ENCODE data around the gene RNASE2. TPM values are rescaled to one million over a fixed set of nuclear protein-coding genes. Genes with fewer than 3 reads are reported as not detected.

Gene RNASE2
- not detected in 2 replicates for total RNA-seq

DNA sequence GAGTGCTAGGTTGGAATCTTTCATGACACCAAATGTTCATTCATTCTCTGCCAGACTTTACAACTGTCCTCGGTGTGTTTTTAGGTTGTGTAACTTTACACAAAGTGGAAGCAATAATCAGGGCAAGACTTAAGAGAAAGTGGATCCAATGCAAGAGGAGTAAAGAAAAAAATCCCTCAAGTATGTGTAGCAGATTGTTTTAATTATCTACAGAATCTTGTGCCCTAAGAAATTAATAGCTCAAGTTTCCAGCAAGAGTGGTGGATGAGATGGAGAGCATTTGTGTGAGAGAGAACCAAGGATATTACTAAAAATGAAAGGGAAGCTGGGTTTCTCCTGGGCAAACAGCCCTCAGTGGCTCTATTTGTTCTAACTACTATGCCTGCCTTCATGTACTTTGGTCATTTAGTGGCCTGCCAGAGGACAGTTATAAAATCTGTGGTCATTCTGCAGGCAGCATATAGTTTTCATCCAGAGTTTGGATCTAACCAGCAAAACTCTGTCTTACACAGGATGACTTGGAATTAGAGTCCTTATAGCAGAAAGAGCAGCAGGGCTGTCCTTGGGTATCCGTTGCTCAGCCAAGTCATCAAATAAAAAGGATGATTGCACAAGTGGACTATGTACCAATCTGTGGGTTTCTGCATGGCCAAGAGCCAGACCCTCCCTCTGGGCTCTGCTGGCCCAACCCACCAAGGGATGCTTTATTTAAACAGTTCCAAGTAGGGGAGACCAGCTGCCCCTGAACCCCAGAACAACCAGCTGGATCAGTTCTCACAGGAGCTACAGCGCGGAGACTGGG, at the start of gene RNASE2:
Gene RNASE2 (plus strand): TSS at position 752 of the 802 bp plus-strand sequence. CDS start 285 bp downstream, outside the sequence.

DNA sequence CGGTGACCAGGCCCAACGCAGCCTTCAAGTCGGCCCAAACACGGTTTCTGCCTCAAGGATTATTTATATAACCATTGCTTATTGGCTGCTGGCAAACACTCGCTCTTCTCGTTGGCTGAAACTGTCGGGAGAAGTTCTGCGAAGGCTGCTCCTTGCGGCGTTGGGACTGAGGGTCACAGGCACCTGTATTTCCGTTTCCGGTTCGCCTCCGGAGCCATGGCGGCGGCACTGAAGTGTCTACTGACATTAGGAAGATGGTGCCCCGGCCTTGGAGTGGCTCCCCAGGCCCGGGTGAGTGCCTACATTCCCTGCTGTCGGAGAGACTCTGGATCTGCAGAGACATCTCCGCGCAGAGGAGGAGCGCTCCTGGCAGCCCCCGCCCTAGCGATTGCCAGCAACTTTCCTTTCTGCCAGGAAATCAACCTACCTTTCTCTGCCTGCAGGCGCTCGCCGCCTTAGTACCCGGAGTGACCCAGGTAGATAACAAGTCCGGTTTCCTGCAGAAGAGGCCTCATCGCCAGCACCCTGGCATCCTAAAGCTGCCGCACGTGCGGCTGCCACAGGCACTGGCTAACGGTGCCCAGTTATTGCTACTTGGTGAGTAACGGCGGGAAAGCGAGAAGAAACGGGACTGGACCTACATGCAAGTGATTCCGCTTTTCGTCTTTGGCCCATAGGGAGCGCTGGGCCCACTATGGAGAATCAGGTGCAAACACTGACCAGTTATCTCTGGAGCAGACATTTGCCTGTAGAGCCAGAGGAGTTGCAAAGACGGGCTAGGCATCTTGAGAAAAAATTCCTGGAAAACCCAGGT, 34.7 kb downstream of the RNASE2 start, which contains the start of gene METTL17:
Gene METTL17 (plus strand): TSS at position 194 of the 814 bp plus-strand sequence. CDS start 23 bp downstream, at position 217.

DNA sequence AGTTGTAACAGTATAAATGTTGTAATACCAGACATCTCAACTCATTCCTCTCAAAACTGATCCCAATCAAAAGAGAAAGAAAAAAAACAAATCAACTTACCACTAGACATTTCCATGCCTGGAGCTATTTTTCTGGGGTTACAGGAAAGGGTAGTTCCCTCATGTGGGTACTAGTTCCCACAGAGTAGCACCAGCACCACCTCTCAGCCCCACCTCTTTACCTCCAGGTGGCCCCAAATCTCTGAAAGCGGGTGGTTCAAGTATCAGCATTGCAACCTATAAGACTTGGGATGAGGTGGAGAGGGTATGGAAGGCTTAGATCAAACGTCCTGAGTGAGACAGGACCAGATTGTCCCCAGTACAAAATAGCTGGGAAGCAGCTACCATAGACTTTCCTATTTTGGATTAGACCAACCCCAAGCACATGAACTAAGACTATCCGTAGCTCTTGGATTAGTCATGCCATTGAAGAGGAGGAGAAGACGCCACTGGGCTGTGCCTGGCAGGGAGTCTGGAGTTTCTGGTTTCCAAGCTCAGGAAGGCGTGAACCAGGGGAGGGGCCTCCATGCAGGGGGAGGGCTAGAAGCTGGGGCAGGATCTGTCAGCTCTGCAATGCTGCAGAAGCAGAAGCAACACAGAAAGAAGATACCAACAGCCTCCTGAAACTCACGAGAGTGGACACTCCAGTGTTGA, 43.5 kb downstream of the RNASE2 start, which contains the start of gene SLC39A2:
Gene SLC39A2 (plus strand): TSS at position 620 of the 693 bp plus-strand sequence. CDS start 154 bp downstream, outside the sequence.

Other genes with a start within 250 kb of the RNASE2 start
- not detected in 2 replicates for gene EDDM3A, start 209.6 kb upstream of the RNASE2 start, total RNA-seq
- not detected in 2 replicates for gene EDDM3B, start 187.1 kb upstream of the RNASE2 start, total RNA-seq
- not detected in 2 replicates for gene RNASE6, start 174.2 kb upstream of the RNASE2 start, total RNA-seq
- gene RNASE1, start 152.6 kb upstream of the RNASE2 start, total RNA-seq, result 0.16 TPM in 1 of 2 replicates, not detected in the other
- 0.16 TPM in 1 of 2 replicates, not detected in the other for gene RNASE3, start 64.1 kb upstream of the RNASE2 start, total RNA-seq
- 19.1 and 25.4 TPM in 2 replicates for gene METTL17, start 34.5 kb downstream of the RNASE2 start, total RNA-seq
- 0.95 TPM in 1 of 2 replicates, not detected in the other for gene SLC39A2, start 43.8 kb downstream of the RNASE2 start, total RNA-seq
- gene NDRG2, start 69.6 kb downstream of the RNASE2 start, total RNA-seq, result 0.52 TPM in 1 of 2 replicates, not detected in the other
- not detected in 2 replicates for gene TPPP2, start 74.7 kb downstream of the RNASE2 start, total RNA-seq
- not detected in 2 replicates for gene RNASE13, start 79.3 kb downstream of the RNASE2 start, total RNA-seq
- not detected in 2 replicates for gene RNASE7, start 86.9 kb downstream of the RNASE2 start, total RNA-seq
- gene RNASE8, start 102.3 kb downstream of the RNASE2 start, total RNA-seq, result not detected in 2 replicates
- 37.4 and 40.5 TPM in 2 replicates for gene ARHGEF40, start 114.8 kb downstream of the RNASE2 start, total RNA-seq
- 0.63 and 1.1 TPM in 2 replicates for gene ZNF219, start 143.2 kb downstream of the RNASE2 start, total RNA-seq
- gene TMEM253, start 145.6 kb downstream of the RNASE2 start, total RNA-seq, result not detected in 2 replicates
- gene OR5AU1, start 200.6 kb downstream of the RNASE2 start, total RNA-seq, result not detected in 2 replicates